Gastrocnemius medialis (tissue), 4 donors: ENCODE data around the gene CAPS2.

Experiments
- CTCF ChIP-seq, 5 experiments: fragments of 450-650 bp in 3 of 5; fragments of 200-600 bp in 2 of 5; sonication (generic) in 2 of 5; IDR thresholded peaks in 4 of 5; conservative IDR thresholded peaks in 1 of 5; 1 replicate in 4 of 5; 2 replicates in 1 of 5; pipeline ENCODE4 v1.5.1; 2016 to 2019; ENCODE audit warnings: antibody characterized with exemption in 5 of 5, mild to moderate bottlenecking in 3 of 5, moderate library complexity in 3 of 5
- POLR2A ChIP-seq, 2 donors: fragments of 450-650 bp; IDR thresholded peaks; one replicate each; pipeline ENCODE4 v1.6.1; 2017; ENCODE audit warnings: antibody characterized with exemption in 2 of 2, mild to moderate bottlenecking in 2 of 2, moderate library complexity in 2 of 2

GRCh38 chr12:75378354-75378753 lies 48.2 kb upstream of the CAPS2 start:
- TF ChIP-seq CTCF (IDR thresholded peaks at IDR 0.05 in 4 of 5, conservative IDR thresholded peaks at IDR 0.05 in 1 of 5) (no peak), POLR2A (IDR thresholded peaks at IDR 0.05) (no peak)
